ENCODE results near the gene RPRD1A. TPM values are rescaled to one million over a fixed set of nuclear protein-coding genes. Genes with fewer than 3 reads are reported as not detected.

RPRD1A gene
- total and polyA plus RNA-seq, 7 donors, result 13.2 to 80.3 (median 68.8) TPM

DNA sequence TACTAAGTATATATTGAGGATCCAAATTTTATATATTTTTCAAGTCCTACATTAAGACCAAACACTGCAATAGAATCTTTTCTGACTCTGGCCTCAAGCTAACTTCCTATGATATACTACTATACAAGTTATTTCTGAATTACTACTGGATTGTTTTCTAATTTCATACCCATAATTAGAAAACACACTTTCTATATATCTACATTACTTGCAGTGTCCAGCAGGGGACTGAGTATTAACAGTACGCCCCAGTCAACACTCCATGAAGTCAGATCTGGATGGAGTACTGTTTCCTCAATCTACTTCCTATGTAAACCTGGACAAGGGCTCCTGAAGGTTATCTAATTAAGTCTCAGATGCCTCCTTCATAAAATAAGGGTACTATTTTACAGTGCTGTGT is 68.4 kb downstream of the RPRD1A start:
- intact Hi-C loops (cut with DNase I), result no loop called here

DNA sequence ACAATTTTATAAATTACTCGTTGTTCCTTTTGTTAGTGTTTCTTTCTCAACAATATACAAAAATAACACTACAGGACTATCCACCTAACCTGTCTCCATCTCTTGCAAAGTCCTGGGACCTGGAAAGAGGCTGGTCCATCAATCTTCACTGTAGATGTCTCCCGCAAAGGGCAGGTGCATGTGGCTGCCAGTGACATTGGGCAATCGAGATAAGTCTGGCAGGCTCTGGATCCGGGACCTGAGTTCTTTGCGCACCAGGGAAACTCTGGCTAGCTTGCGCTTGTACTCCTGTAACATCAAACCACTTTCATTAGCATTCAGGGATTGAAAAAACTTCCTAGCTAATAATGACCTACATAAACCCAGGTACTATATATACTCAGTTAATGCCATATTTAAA is 74.3 kb downstream of the RPRD1A start:
- peaks cover 0 to 30% (median 0%) of the 10 kb centered on the region in 4 donors for H3K36me3 ChIP-seq
- no peak overlapping the region for H3K4me3 ChIP-seq
- no peaks in the 10 kb centered on the region for H3K9me3 ChIP-seq
- no peaks in the 10 kb centered on the region for H3K27me3 ChIP-seq
- H3K4me1 ChIP-seq, result no peaks in the 10 kb centered on the region
- 97 to 98% methylated on average over 6 of the region's 6 CpGs for WGBS, 2 donors
- intact Hi-C loops (cut with DNase I), result no loop called here
- TF ChIP-seq, protein P1, sequence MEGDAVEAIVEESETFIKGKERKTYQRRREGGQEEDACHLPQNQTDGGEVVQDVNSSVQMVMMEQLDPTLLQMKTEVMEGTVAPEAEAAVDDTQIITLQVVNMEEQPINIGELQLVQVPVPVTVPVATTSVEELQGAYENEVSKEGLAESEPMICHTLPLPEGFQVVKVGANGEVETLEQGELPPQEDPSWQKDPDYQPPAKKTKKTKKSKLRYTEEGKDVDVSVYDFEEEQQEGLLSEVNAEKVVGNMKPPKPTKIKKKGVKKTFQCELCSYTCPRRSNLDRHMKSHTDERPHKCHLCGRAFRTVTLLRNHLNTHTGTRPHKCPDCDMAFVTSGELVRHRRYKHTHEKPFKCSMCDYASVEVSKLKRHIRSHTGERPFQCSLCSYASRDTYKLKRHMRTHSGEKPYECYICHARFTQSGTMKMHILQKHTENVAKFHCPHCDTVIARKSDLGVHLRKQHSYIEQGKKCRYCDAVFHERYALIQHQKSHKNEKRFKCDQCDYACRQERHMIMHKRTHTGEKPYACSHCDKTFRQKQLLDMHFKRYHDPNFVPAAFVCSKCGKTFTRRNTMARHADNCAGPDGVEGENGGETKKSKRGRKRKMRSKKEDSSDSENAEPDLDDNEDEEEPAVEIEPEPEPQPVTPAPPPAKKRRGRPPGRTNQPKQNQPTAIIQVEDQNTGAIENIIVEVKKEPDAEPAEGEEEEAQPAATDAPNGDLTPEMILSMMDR (IDR thresholded peaks at IDR 0.05), result no peak
- TF ChIP-seq EP300 (IDR thresholded peaks at IDR 0.05), result no peak
- TF ChIP-seq POLR2A (IDR thresholded peaks at IDR 0.05), result no peak
- no peak overlapping the region for H3K27ac ChIP-seq
- no peak for DNase-seq

More for the DNA sequence above, 68.4 kb downstream of the RPRD1A start:
- WGBS, 2 donors, result 86 to 91% methylated on average over 1 of the region's 1 CpG
- Histone ChIP-seq H3K4me3 (no peak overlapping the region), H3K27me3 (no peaks in the 10 kb centered on the region), H3K36me3 (no peaks in the 10 kb centered on the region), H3K9me3 (no peaks in the 10 kb centered on the region), H3K27ac (no peak overlapping the region), H3K4me1 (no peaks in the 10 kb centered on the region)
- DNase-seq, result no peak
- TF ChIP-seq EP300 (IDR thresholded peaks at IDR 0.05) (no peak), POLR2A (IDR thresholded peaks at IDR 0.05) (no peak), POLR2AphosphoS5 (IDR thresholded peaks at IDR 0.05) (no peak)
- TF ChIP-seq, protein P1 (IDR thresholded peaks at IDR 0.05), result no peak

DNA sequence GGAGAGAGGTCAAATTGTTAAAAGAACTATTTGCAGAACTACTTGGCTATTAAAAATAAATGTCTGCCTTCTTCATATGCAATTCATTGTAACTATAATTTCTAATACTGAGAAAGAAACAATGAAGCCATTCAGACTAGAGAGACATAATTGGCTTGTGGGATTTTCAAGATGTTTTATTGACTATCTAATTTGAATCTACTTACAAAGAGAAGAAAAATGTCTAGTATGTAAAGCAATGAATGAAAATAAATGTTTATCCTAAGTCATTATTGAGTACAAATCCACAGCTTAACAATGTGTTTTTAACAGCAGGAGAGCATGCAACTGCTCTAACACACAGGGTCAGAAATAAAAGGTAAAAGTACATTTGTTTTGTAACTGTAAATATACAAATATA is 75.7 kb downstream of the RPRD1A start:
- Histone ChIP-seq H3K4me3 (no peak overlapping the region), H3K4me1 (no peaks in the 10 kb centered on the region), H3K9me3 (no peaks in the 10 kb centered on the region), H3K27ac (no peak overlapping the region), H3K36me3 (peaks cover 0 to 30% (median 0%) of the 10 kb centered on the region in 4 donors), H3K27me3 (no peaks in the 10 kb centered on the region)
- no peak for TF ChIP-seq POLR2AphosphoS5 (IDR thresholded peaks at IDR 0.05)
- TF ChIP-seq, protein P1 (IDR thresholded peaks at IDR 0.05), result no peak
- TF ChIP-seq POLR2A (IDR thresholded peaks at IDR 0.05), result no peak
- no peak for TF ChIP-seq EP300 (IDR thresholded peaks at IDR 0.05)
- intact Hi-C loops (cut with DNase I), result no loop called here
- DNase-seq, result no peak

DNA sequence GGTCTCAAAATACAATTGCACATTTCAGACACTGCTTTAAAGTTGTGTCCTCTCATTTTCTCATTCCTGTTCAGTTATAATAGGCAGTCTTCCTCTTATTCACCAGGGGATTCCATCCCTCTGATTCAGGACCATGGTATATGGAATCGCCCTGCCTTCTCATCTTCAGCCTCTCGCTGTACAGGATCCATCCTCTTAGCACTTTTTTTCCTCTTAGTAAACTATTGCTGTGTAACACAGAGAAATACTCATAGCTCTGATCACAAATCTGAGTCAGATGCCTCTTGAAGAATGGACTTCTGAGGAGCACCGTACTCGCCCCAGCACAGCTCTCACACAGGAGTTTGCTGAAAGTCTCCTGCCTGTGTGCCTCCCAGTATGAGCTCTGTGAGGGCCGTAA is 83.5 kb downstream of the RPRD1A start:
- H3K27ac ChIP-seq, result no peak overlapping the region
- no peak for DNase-seq
- no peak overlapping the region for H3K4me3 ChIP-seq
- no peaks in the 10 kb centered on the region for H3K4me1 ChIP-seq
- no peaks in the 10 kb centered on the region for H3K27me3 ChIP-seq
- peaks cover 0 to 40% (median 9%) of the 10 kb centered on the region in 4 donors for H3K36me3 ChIP-seq
- WGBS, 2 donors, result 96 to 97% methylated on average over 5 of the region's 5 CpGs
- TF ChIP-seq EP300 (IDR thresholded peaks at IDR 0.05) (no peak), POLR2A (IDR thresholded peaks at IDR 0.05) (no peak)
- TF ChIP-seq, protein P1 (IDR thresholded peaks at IDR 0.05), result no peak
- intact Hi-C loops (cut with DNase I), result no loop called here
- H3K9me3 ChIP-seq, result no peaks in the 10 kb centered on the region

DNA sequence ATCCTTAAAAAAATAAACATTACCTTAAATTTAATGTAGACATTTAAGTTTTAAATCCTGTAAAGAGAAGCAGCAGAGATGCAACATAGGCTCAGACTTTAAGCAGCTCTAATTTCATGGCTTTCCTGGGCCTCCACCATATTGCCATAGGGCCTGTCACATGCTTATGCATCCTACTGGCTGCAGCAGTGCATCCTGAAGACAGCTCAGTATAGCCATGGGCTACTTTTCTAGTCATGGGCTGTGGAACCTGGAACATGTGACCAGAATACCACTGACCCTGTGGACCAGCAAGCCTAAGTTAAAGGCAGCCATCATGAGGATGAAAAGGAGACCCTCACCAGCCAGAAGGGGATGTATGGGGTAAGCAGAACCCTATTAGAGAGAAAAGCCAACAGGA is 84.2 kb downstream of the RPRD1A start:
- Histone ChIP-seq H3K36me3 (peaks cover 5 to 40% (median 14%) of the 10 kb centered on the region in 4 donors), H3K4me1 (no peaks in the 10 kb centered on the region), H3K27ac (no peak overlapping the region), H3K9me3 (no peaks in the 10 kb centered on the region), H3K27me3 (no peaks in the 10 kb centered on the region), H3K4me3 (no peak overlapping the region)
- intact Hi-C loops (cut with DNase I), result no loop called here
- DNase-seq, result no peak
- no peak for TF ChIP-seq EP300 (IDR thresholded peaks at IDR 0.05)
- TF ChIP-seq, protein P1 (IDR thresholded peaks at IDR 0.05), result no peak
- TF ChIP-seq POLR2A (IDR thresholded peaks at IDR 0.05), result no peak
- TF ChIP-seq POLR2AphosphoS5 (IDR thresholded peaks at IDR 0.05), result no peak

Data from sigmoid colon (tissue), 7 donors.